HepG2 (cell line): ENCODE measurements around the gene ZNF213. TPM values are rescaled to one million over a fixed set of nuclear protein-coding genes. Genes with fewer than 3 reads are reported as not detected.

Experiments used
- ATAC-seq: fragments of 200-7000 bp; cut with Tn5 transposase; 3 replicates; pipeline ENCODE4 v1.9.1; 2020; ENCODE audit warnings: mild to moderate bottlenecking, moderate library complexity
- BruUV-seq: library from RNA; stranded (reverse); fragments of 400-500 nt; replicated peaks from 2 replicates; lab custom pipeline; 2021; lab: Mats Ljungman, UMichigan
- CTCF ChIA-PET: fragments of 300-600 bp; formaldehyde crosslinking; extraction: SDS; loops from one replicate; lab custom pipeline; 2021; ENCODE audit warnings: low total read pairs, inconsistent platforms, low intra/inter-chr PET ratio; lab: Yijun Ruan, JAX
- POLR2A ChIA-PET: fragments of 350-600 bp; sonication (Branson Sonifier 250); formaldehyde crosslinking; loops from one replicate; lab custom pipeline; 2020; ENCODE audit warnings: antibody characterized with exemption, inconsistent platforms; lab: Yijun Ruan, JAX
- DNase-seq: peaks from one replicate; pipeline ENCODE4 v3.0.0-alpha.2; 2015; ENCODE audit warnings: low spot score
- FAIRE-seq: peaks from 3 replicates; lab custom pipeline; 2011; peaks lifted over from hg19 to GRCh38; lab: Jason Lieb, UNC
- H2AFZ ChIP-seq: one replicate; pipeline ENCODE4 v1.6.1; 2011; ENCODE audit warnings: low read length, inconsistent platforms
- H3K27ac ChIP-seq: fragments of 300-600 bp; 3 replicates; pipeline ENCODE4 v1.8.0; 2011; ENCODE audit warnings: mixed run types, mild to moderate bottlenecking, mixed read lengths, low read length, inconsistent platforms; ENCODE audit not compliant: insufficient read depth; ENCODE audit errors: extremely low read length
- H3K27me3 ChIP-seq, 2 experiments: fragments of 200-600 bp in 1 of 2; 2 replicates in 1 of 2; 3 replicates in 1 of 2; pipeline versions ENCODE4 v1.6.0 to v1.8.0; 2011; ENCODE audit warnings: low read length in 2 of 2, mild to moderate bottlenecking in 2 of 2, moderate library complexity in 2 of 2, inconsistent platforms in 1 of 2; ENCODE audit not compliant: insufficient read depth in 2 of 2, control insufficient read depth in 1 of 2
- H3K36me3 ChIP-seq, 2 experiments: fragments of 200-600 bp in 1 of 2; replicated peaks in 1 of 2; 2 replicates in 1 of 2; 3 replicates in 1 of 2; pipeline versions ENCODE4 v1.5.1 to v1.8.0; 2011; ENCODE audit warnings: low read length in 2 of 2, inconsistent platforms in 1 of 2; ENCODE audit not compliant: insufficient read depth in 2 of 2, control insufficient read depth in 1 of 2
- H3K4me1 ChIP-seq: 2 replicates; pipeline ENCODE4 v1.5.1; 2012; ENCODE audit warnings: low read length, inconsistent platforms; ENCODE audit not compliant: insufficient read depth
- H3K4me2 ChIP-seq: 2 replicates; pipeline ENCODE4 v1.6.0; 2011; ENCODE audit warnings: low read depth, low read length, inconsistent platforms
- H3K4me3 ChIP-seq, 3 experiments: fragments of 200-600 bp in 1 of 3; sonication (generic), shearing (Covaris generic) in 1 of 3; replicated peaks in 1 of 3; 2 replicates each; pipeline ENCODE4 v1.5.1; 2011 to 2016; ENCODE audit warnings: low read length in 3 of 3, inconsistent platforms in 2 of 3, low read depth in 2 of 3, mild to moderate bottlenecking in 2 of 3, control low read depth in 1 of 3, mixed read lengths in 1 of 3; ENCODE audit not compliant: insufficient read depth in 1 of 3
- H3K79me2 ChIP-seq: one replicate; pipeline ENCODE4 v1.6.1; 2011; ENCODE audit warnings: low read length, inconsistent platforms; ENCODE audit not compliant: insufficient read depth
- H3K9ac ChIP-seq: 2 replicates; pipeline ENCODE4 v1.6.0; 2011; ENCODE audit warnings: mild to moderate bottlenecking, low read depth, low read length, inconsistent platforms; ENCODE audit not compliant: insufficient read depth
- H3K9me3 ChIP-seq: 2 replicates; pipeline ENCODE4 v1.5.1; 2012; ENCODE audit warnings: mild to moderate bottlenecking, low read length
- H4K20me1 ChIP-seq: 2 replicates; pipeline ENCODE4 v1.6.0; 2011; ENCODE audit warnings: inconsistent platforms, mild to moderate bottlenecking, low read length, moderate library complexity; ENCODE audit not compliant: insufficient read depth
- ATF1 ChIP-seq: IDR thresholded peaks from 2 replicates; pipeline ENCODE4 v1.6.1; 2016; ENCODE audit warnings: mild to moderate bottlenecking, control low read depth
- ERF ChIP-seq: IDR thresholded peaks from 2 replicates; pipeline ENCODE4 v1.6.1; 2018; ENCODE audit warnings: missing biosample characterization, missing genetic modification reagents
- MEIS1 ChIP-seq: sonication (generic); formaldehyde crosslinking; IDR thresholded peaks from 2 replicates; pipeline ENCODE4 v1.9.0; 2021; ENCODE audit warnings: mild to moderate bottlenecking, missing genetic modification reagents, moderate library complexity, borderline replicate concordance
- POLR2AphosphoS5 ChIP-seq: IDR thresholded peaks from 2 replicates; pipeline ENCODE4 v1.6.1; 2012; ENCODE audit warnings: low read depth, low read length
- REXO4 ChIP-seq: sonication (generic); formaldehyde crosslinking; IDR thresholded peaks from 2 replicates; pipeline ENCODE4 v1.8.0; 2022; ENCODE audit warnings: missing genetic modification reagents, mild to moderate bottlenecking, borderline replicate concordance
- TEAD3 ChIP-seq: optimal IDR thresholded peaks from 2 replicates; pipeline ENCODE3; 2016; ENCODE audit warnings: borderline replicate concordance
- WIZ ChIP-seq: sonication (generic); formaldehyde crosslinking; IDR thresholded peaks from 2 replicates; pipeline ENCODE4 v1.5.1; 2020; ENCODE audit warnings: mild to moderate bottlenecking, missing genetic modification reagents
- ZFX ChIP-seq: sonication (generic); formaldehyde crosslinking; IDR thresholded peaks from 2 replicates; pipeline ENCODE4 v1.4.0; 2020; ENCODE audit warnings: mild to moderate bottlenecking, low read depth, missing genetic modification reagents, moderate library complexity
- ZNF30 ChIP-seq: sonication (generic); formaldehyde crosslinking; IDR thresholded peaks from 2 replicates; pipeline ENCODE4 v1.5.0; 2020; ENCODE audit warnings: mild to moderate bottlenecking, missing genetic modification reagents
- ZNF383 ChIP-seq: sonication (generic); formaldehyde crosslinking; IDR thresholded peaks from 2 replicates; pipeline ENCODE4 v1.4.0; 2020; ENCODE audit warnings: missing genetic modification reagents, mild to moderate bottlenecking, borderline replicate concordance
- ZNF44 ChIP-seq: sonication (generic); formaldehyde crosslinking; IDR thresholded peaks from 2 replicates; pipeline ENCODE4 v1.5.1; 2020; ENCODE audit warnings: mild to moderate bottlenecking, missing genetic modification reagents
- ZNF710 ChIP-seq: sonication (generic); formaldehyde crosslinking; IDR thresholded peaks from 2 replicates; pipeline ENCODE4 v1.5.0; 2020; ENCODE audit warnings: mild to moderate bottlenecking, missing genetic modification reagents, borderline replicate concordance
- WGBS: methylation state at CpG from one replicate; pipeline ENCODE4 v1.1.6; 2017; ENCODE audit warnings: low lambda C conversion rate; 5-methylcytosine and 5-hydroxymethylcytosine counted together
- in situ Hi-C: cut with HindIII; loops from 2 replicates; pipeline ENCODE4 v1.10.0; 2017; ENCODE audit warnings: low pct_unique_long_range_greater_than_20kb; ENCODE audit not compliant: extremely low pct_ligation_motif_present
- intact Hi-C: fragments of 100-400 bp; cut with micrococcal nuclease; formaldehyde crosslinking; loops from one replicate; pipeline ENCODE4 v1.10.0; 2022; ENCODE audit not compliant: unreplicated experiment
- polyA plus RNA-seq, 8 experiments: library from polyadenylated mRNA; depleted of rRNA in 3 of 8; stranded (reverse) in 7 of 8; unstranded in 1 of 8; fragments of >200 nt; fragmentation: Illumina TruSeq in 4 of 8; extraction: Trizol in 4 of 8; gene quantifications; 2 replicates each; pipeline versions ENCODE4 v1.2.1 to v1.2.3, GENCODE V29; 2011 to 2016; ENCODE audit warnings: low read depth in 4 of 8, missing spikeins in 1 of 8, mixed read lengths in 1 of 8; ENCODE audit not compliant: insufficient read depth in 1 of 8
- total RNA-seq, 5 experiments: library from RNA; depleted of rRNA; stranded (reverse); fragments of >200 nt; fragmentation: Illumina TruSeq; extraction: Trizol; gene quantifications; 2 replicates each; pipeline ENCODE4 v1.2.3, GENCODE V29; 2016; ENCODE audit warnings: low read depth in 1 of 5
- TF ChIP-seq, protein P1 (sequence below): IDR thresholded peaks from 2 replicates; pipeline ENCODE4 v1.6.1; 2016; ENCODE audit warnings: missing genetic modification reagents, missing compliant biosample characterization
- TF ChIP-seq, protein P2 (sequence below): sonication (generic); formaldehyde crosslinking; IDR thresholded peaks from 2 replicates; pipeline ENCODE4 v1.5.0; 2020; ENCODE audit warnings: mild to moderate bottlenecking, missing genetic modification reagents
- TF ChIP-seq, protein P3 (sequence below): sonication (generic); formaldehyde crosslinking; IDR thresholded peaks from 2 replicates; pipeline ENCODE4 v1.4.0; 2020; ENCODE audit warnings: missing genetic modification reagents

ZNF213 gene
- total and polyA plus RNA-seq, 2 of the 13 experiments (the other 11 are each of a cell fraction or from before 2014, with no cell fraction given), result 0.59 to 0.97 TPM

DNA sequence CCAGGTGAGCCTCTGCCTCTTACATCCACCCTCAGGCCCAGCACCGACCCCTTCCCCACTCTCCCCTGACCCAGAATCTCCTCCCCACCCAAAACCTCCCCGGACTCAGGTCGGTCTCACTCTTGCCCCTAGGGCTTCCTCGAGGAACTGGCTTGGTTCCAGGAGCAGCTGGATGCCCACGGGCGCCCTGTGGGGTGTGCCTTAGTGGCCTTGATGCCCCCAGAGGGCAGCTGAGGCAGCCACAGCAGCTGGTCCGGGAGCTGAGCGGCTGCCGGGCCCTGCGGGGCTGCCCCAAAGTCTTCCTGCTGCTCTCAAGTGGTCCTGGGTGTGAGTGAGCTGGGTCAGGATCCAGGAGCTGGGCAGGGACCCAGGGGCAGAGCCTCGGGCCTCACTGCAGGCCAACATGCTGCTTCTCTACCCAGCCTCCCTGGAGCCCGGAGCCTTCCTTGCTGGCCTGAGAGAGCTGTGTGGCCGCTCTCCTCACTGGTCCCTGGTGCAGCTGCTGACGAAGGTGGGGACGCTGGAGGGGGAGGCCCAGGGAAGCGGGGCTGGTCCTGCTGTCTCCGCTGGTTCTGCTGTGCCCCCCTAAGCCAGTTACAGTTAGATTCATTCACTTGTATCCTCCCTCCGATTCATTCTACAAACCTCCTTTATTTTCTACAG, 9.6 kb downstream of the ZNF213 start (continued):
- TF ChIP-seq, protein P1, sequence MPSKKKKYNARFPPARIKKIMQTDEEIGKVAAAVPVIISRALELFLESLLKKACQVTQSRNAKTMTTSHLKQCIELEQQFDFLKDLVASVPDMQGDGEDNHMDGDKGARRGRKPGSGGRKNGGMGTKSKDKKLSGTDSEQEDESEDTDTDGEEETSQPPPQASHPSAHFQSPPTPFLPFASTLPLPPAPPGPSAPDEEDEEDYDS (CRISPR knock-in tag), result 0 out of 2 replicates have a peak, but pooled peaks have one; percentile 6

DNA sequence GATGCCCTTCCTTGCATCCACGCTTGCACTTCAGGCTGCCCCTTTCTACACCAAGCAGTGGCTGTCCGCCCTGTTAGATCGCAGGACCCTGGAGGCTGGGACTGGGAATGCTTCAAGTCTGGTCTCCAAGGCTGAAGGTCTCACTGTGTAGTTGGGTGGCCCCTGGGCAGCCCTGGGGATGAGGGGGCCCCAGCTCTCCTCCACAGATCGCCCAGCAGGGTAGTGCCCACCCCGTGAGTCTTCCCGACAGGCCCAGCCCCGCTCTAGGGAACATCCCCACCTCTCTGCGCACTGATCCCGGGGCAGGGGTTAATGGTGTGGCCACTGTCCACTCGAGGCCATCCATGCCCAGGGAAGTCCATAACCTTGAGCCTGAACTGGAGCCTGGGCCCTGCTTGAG, 10.3 kb downstream of the ZNF213 start:
- DNase-seq, result no peak
- H3K9me3 ChIP-seq, result no peaks in the 10 kb centered on the region
- peaks cover 63% of the 10 kb centered on the region for H3K4me1 ChIP-seq
- no peak overlapping the region for H3K9ac ChIP-seq
- ChIA-PET POLR2A (interaction anchor here (1.3 to 1.9 kb wide), 3 partner anchors 10 to 12 kb away, joined by 5 to 26 read pairs (median 7); partner anchors contain the start of gene ZNF213), CTCF (no interaction called here)
- peak; percentile 3; the same call in 1 of the 3 replicates for ATAC-seq
- H3K36me3 ChIP-seq, result no peaks in the 10 kb centered on the region
- WGBS, result 66% methylated on average over 9 of the region's 10 CpGs
- H3K4me3 ChIP-seq, result peak overlapping the region in 1 of 3 experiments; percentile 69; a peak in 1 of 6 replicates
- no peak overlapping the region for H2AFZ ChIP-seq
- peaks cover 0 to 26% of the 10 kb centered on the region in 2 experiments; a peak in 3 of 5 replicates for H3K27me3 ChIP-seq
- no peaks in the 10 kb centered on the region for H4K20me1 ChIP-seq
- BruUV-seq, result no TSS peak
- intact Hi-C loops, result no loop called here
- H3K27ac ChIP-seq, result no peak overlapping the region
- in situ Hi-C loops, result no loop called here
- no peak for FAIRE-seq
- no peaks in the 10 kb centered on the region for H3K79me2 ChIP-seq
- H3K4me2 ChIP-seq, result peak overlapping the region; percentile 84; the same call in 1 of the 2 replicates
- no peak for TF ChIP-seq WIZ (CRISPR knock-in tag)
- no peak for TF ChIP-seq MEIS1 (CRISPR knock-in tag)
- no peak for TF ChIP-seq ZNF44 (CRISPR knock-in tag)
- 0 out of 2 replicates have a peak, but pooled peaks have one; percentile 3 for TF ChIP-seq ZFX (CRISPR knock-in tag)
- TF ChIP-seq ZNF710 (CRISPR knock-in tag), result no peak
- TF ChIP-seq POLR2AphosphoS5, result no peak
- no peak for TF ChIP-seq ATF1 (CRISPR knock-in tag)
- TF ChIP-seq ZNF383 (CRISPR knock-in tag), result no peak
- no peak for TF ChIP-seq ZNF30 (CRISPR knock-in tag)
- TF ChIP-seq, protein P2, sequence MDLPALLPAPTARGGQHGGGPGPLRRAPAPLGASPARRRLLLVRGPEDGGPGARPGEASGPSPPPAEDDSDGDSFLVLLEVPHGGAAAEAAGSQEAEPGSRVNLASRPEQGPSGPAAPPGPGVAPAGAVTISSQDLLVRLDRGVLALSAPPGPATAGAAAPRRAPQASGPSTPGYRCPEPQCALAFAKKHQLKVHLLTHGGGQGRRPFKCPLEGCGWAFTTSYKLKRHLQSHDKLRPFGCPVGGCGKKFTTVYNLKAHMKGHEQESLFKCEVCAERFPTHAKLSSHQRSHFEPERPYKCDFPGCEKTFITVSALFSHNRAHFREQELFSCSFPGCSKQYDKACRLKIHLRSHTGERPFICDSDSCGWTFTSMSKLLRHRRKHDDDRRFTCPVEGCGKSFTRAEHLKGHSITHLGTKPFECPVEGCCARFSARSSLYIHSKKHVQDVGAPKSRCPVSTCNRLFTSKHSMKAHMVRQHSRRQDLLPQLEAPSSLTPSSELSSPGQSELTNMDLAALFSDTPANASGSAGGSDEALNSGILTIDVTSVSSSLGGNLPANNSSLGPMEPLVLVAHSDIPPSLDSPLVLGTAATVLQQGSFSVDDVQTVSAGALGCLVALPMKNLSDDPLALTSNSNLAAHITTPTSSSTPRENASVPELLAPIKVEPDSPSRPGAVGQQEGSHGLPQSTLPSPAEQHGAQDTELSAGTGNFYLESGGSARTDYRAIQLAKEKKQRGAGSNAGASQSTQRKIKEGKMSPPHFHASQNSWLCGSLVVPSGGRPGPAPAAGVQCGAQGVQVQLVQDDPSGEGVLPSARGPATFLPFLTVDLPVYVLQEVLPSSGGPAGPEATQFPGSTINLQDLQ (CRISPR knock-in tag), result no peak
- no peak for TF ChIP-seq ERF (CRISPR knock-in tag)
- TF ChIP-seq TEAD3 (CRISPR knock-in tag), result peak; percentile 9
- TF ChIP-seq, protein P3, sequence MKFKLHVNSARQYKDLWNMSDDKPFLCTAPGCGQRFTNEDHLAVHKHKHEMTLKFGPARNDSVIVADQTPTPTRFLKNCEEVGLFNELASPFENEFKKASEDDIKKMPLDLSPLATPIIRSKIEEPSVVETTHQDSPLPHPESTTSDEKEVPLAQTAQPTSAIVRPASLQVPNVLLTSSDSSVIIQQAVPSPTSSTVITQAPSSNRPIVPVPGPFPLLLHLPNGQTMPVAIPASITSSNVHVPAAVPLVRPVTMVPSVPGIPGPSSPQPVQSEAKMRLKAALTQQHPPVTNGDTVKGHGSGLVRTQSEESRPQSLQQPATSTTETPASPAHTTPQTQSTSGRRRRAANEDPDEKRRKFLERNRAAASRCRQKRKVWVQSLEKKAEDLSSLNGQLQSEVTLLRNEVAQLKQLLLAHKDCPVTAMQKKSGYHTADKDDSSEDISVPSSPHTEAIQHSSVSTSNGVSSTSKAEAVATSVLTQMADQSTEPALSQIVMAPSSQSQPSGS (CRISPR knock-in tag), result no peak
- TF ChIP-seq REXO4, result no peak
